ENCODE measurements around the gene TRPC1. TPM values are rescaled to one million over a fixed set of nuclear protein-coding genes. Genes with fewer than 3 reads are reported as not detected.

TRPC1 gene
- total RNA-seq, 2 donors from 2014 or later: 37.0 to 48.5 TPM

GRCh38 chr3:142795332-142795731 is 71.5 kb downstream of the TRPC1 start:
- ATAC-seq (ENCODE audit: insufficient number of reproducible peaks, low FRiP score, low read depth) (no peak), DNase-seq (ENCODE audit: low spot score) (no peak)
- Histone ChIP-seq H3K27ac (no peak overlapping the region), H3K4me1 (ENCODE audit: control insufficient read depth in 1 of 2, low read depth in 2 of 2) (no peaks in the 10 kb centered on the region), H3K9me3 (no peaks in the 10 kb centered on the region), H3K4me3 (no peak overlapping the region), H3K27me3 (replicated peaks; ENCODE audit: insufficient read depth) (no peaks in the 10 kb centered on the region), H3K36me3 (no peaks in the 10 kb centered on the region)
- TF ChIP-seq CTCF (IDR thresholded peaks at IDR 0.05): no peak

GRCh38 chr3:142796823-142797222 is 73.0 kb downstream of the TRPC1 start:
- no peak for TF ChIP-seq CTCF (IDR thresholded peaks at IDR 0.05)
- Histone ChIP-seq H3K36me3 (no peaks in the 10 kb centered on the region), H3K4me3 (no peak overlapping the region), H3K27ac (no peak overlapping the region), H3K27me3 (replicated peaks; ENCODE audit: insufficient read depth) (no peaks in the 10 kb centered on the region), H3K4me1 (ENCODE audit: control insufficient read depth in 1 of 2, low read depth in 2 of 2) (no peaks in the 10 kb centered on the region), H3K9me3 (no peaks in the 10 kb centered on the region)
- DNase-seq (ENCODE audit: low spot score) (no peak), ATAC-seq (ENCODE audit: insufficient number of reproducible peaks, low FRiP score, low read depth) (no peak)

- DNase-seq (ENCODE audit: low spot score) (no peak), ATAC-seq (ENCODE audit: insufficient number of reproducible peaks, low FRiP score, low read depth) (no peak)
- Histone ChIP-seq H3K27ac (no peak overlapping the region), H3K27me3 (replicated peaks; ENCODE audit: insufficient read depth) (no peaks in the 10 kb centered on the region), H3K4me1 (ENCODE audit: control insufficient read depth in 1 of 2, low read depth in 2 of 2) (no peaks in the 10 kb centered on the region), H3K4me3 (no peak overlapping the region), H3K9me3 (no peaks in the 10 kb centered on the region), H3K36me3 (peaks cover 8% of the 10 kb centered on the region)
- TF ChIP-seq CTCF (IDR thresholded peaks at IDR 0.05): no peak
These were observed 77.9 kb downstream of the TRPC1 start for GRCh38 chr3:142801746-142802145.

- H3K4me1 ChIP-seq (ENCODE audit: control insufficient read depth in 1 of 2, low read depth in 2 of 2): no peaks in the 10 kb centered on the region
- no peak for ATAC-seq (ENCODE audit: insufficient number of reproducible peaks, low FRiP score, low read depth)
- H3K27ac ChIP-seq: no peak overlapping the region
- no peak for DNase-seq (ENCODE audit: low spot score)
- H3K36me3 ChIP-seq: peaks cover 8% of the 10 kb centered on the region
- H3K27me3 ChIP-seq (replicated peaks; ENCODE audit: insufficient read depth): no peaks in the 10 kb centered on the region
- H3K9me3 ChIP-seq: no peaks in the 10 kb centered on the region
- no peak for TF ChIP-seq CTCF (IDR thresholded peaks at IDR 0.05)
- no peak overlapping the region for H3K4me3 ChIP-seq
These were observed 79.1 kb downstream of the TRPC1 start for GRCh38 chr3:142802891-142803290.

GRCh38 chr3:142808103-142808917 is 84.5 kb downstream of the TRPC1 start:
- H3K4me3 ChIP-seq: no peak overlapping the region
- H3K4me1 ChIP-seq (ENCODE audit: control insufficient read depth in 1 of 2, low read depth in 2 of 2): no peaks in the 10 kb centered on the region
- no peak for DNase-seq (ENCODE audit: low spot score)
- H3K27ac ChIP-seq: no peak overlapping the region
- peaks cover 8% of the 10 kb centered on the region for H3K36me3 ChIP-seq
- TF ChIP-seq CTCF (IDR thresholded peaks at IDR 0.05): no peak
- ATAC-seq (ENCODE audit: insufficient number of reproducible peaks, low FRiP score, low read depth): no peak
- H3K9me3 ChIP-seq: no peaks in the 10 kb centered on the region
- H3K27me3 ChIP-seq (replicated peaks; ENCODE audit: insufficient read depth): no peaks in the 10 kb centered on the region

Data from thoracic aorta (tissue), 2 donors.